ENCODE measurements around the gene ANO8. TPM values are rescaled to one million over a fixed set of nuclear protein-coding genes. Genes with fewer than 3 reads are reported as not detected.

ANO8 gene
- total RNA-seq, 2 donors from 2014 or later, result 7.0 to 16.5 TPM

DNA sequence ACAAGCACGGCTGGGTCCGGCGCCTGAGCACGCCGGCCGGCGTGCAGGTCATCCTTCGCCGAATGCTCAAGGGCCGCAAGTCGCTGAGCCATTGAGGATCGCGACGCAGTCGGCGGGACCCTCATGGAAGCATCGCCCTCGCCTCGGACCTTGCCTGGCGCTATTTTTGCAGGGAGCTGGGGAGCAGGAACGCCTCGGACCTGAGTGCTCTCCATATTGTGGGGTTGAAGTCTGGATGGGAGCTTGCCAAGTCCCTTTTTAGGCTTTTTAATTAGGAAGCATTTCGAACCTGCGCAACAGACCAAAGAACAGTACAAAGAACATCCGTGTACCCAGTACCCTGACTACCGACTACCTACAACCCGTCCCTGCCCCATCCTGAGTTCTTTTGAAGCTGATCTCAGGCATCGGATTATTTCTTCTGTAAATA, 28.4 kb downstream of the ANO8 start:
- H3K4me1 ChIP-seq, result peaks cover 61% of the 10 kb centered on the region
- H3K4me3 ChIP-seq, result peak overlapping the region; percentile 53 to 67
- no peak for TF ChIP-seq POLR2A (IDR thresholded peaks at IDR 0.05)
- TF ChIP-seq, protein P1, sequence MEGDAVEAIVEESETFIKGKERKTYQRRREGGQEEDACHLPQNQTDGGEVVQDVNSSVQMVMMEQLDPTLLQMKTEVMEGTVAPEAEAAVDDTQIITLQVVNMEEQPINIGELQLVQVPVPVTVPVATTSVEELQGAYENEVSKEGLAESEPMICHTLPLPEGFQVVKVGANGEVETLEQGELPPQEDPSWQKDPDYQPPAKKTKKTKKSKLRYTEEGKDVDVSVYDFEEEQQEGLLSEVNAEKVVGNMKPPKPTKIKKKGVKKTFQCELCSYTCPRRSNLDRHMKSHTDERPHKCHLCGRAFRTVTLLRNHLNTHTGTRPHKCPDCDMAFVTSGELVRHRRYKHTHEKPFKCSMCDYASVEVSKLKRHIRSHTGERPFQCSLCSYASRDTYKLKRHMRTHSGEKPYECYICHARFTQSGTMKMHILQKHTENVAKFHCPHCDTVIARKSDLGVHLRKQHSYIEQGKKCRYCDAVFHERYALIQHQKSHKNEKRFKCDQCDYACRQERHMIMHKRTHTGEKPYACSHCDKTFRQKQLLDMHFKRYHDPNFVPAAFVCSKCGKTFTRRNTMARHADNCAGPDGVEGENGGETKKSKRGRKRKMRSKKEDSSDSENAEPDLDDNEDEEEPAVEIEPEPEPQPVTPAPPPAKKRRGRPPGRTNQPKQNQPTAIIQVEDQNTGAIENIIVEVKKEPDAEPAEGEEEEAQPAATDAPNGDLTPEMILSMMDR (IDR thresholded peaks at IDR 0.05), result no peak
- no peaks in the 10 kb centered on the region for H3K9me3 ChIP-seq
- peak overlapping the region; percentile 63 to 95 (median 82) for H3K27ac ChIP-seq
- DNase-seq (no peak), ATAC-seq (no peak)
- intact Hi-C loops (cut with DNase I), result no loop called here
- H3K27me3 ChIP-seq, result no peaks in the 10 kb centered on the region
- H3K36me3 ChIP-seq (replicated peaks in 1 of 2; ENCODE audit: insufficient read depth in 1 of 2, low read depth in 2 of 2), result no peaks in the 10 kb centered on the region
- WGBS, 2 donors, result 6 to 13% methylated on average over 11 to 28 of the region's 28 CpGs

- Histone ChIP-seq H3K4me3 (peak within 1 kb of the TSS; percentile 53 to 67), H3K27me3 (no peaks in the 10 kb centered on the region), H3K4me1 (peaks cover 58% of the 10 kb centered on the region), H3K9me3 (no peaks in the 10 kb centered on the region), H3K27ac (peak within 1 kb of the TSS; percentile 63 to 95 (median 82)), H3K36me3 (replicated peaks in 1 of 2; ENCODE audit: insufficient read depth in 1 of 2, low read depth in 2 of 2) (no peaks in the 10 kb centered on the region)
- intact Hi-C loops (cut with DNase I), result no loop called here
- ATAC-seq (peak; percentile 83), DNase-seq (peak; percentile 98 to 99 (median 99))
- TF ChIP-seq, protein P1 (IDR thresholded peaks at IDR 0.05), result peak; percentile 64 to 98 (median 97)
- TF ChIP-seq POLR2A (IDR thresholded peaks at IDR 0.05), result peak in 2 of 3 donors; percentile 76 to 79
- WGBS, 2 donors, result 0 to 1% methylated on average over 18 to 55 of the region's 55 CpGs
These were observed 29.0 kb downstream of the ANO8 start, which contains the start of gene MRPL34 for GRCh38 chr19:17305517-17306284. MRPL34 (plus strand) TSS chr19:17305872; CDS start chr19:17305893, 21 bp downstream.

DNA sequence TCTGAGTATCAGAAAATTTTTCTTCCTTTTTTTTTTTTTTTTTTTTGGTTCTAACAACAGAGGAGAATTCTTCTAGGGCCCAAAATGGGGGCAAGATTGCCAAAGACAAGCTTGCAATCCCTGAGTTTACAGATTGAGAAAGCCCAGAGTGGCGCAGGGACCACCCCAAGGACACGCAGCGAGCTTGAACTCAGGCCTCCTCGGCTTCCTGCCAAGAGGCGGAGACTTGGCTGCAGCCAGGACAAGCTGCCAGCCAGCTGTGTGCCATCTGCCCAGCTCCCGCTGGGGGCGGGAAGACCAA, 29.5 kb downstream of the ANO8 start:
- WGBS, 2 donors, result 0 to 1% methylated on average over 6 to 7 of the region's 7 CpGs
- H3K4me3 ChIP-seq, result no peak overlapping the region
- intact Hi-C loops (cut with DNase I), result no loop called here
- peaks cover 53% of the 10 kb centered on the region for H3K4me1 ChIP-seq
- no peaks in the 10 kb centered on the region for H3K27me3 ChIP-seq
- no peak for TF ChIP-seq POLR2A (IDR thresholded peaks at IDR 0.05)
- TF ChIP-seq, protein P1 (IDR thresholded peaks at IDR 0.05), result no peak
- no peaks in the 10 kb centered on the region for H3K9me3 ChIP-seq
- no peaks in the 10 kb centered on the region for H3K36me3 ChIP-seq (replicated peaks in 1 of 2; ENCODE audit: insufficient read depth in 1 of 2, low read depth in 2 of 2)
- H3K27ac ChIP-seq, result peak overlapping the region; percentile 42 to 95 (median 82)
- no peak for DNase-seq
- ATAC-seq, result no peak

DNA sequence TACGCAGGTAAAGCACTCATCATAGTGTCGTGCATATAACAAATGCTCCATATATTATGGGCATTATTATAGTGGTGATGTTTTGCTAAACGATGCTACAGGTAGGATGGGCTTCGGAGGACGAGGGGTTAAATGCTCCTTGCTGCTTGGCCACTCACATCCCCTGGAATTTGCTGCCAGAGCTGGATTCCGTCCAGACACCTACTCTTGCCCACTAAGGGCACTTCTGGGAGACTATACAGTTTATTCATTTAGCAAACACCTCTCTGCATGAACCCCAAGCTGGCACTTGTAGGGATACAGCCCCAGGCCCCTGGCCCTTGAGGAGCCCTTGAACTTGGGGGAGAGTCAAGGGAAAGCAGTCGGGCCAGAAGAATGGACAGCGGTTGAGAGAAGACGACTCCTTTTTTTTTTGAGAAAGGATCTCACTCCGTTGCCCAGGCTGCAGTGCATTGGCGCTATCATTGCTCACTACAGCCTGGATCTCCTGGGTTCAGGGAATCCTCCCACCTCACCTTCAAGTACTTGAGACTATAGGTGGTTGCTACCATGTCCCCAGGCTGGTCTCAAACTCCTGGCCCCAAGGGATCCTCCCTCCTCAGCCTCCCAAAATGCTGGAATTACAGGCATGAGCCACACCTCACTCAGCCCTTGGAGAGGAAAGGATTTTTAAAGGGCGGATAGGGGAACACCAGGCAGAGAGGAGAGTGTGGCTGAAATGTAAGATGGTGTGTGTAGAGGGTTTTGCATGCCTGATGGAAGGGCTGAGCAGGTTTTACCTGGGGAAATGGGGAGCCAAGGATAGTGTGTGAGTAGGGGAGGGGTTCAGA, 30.1 kb downstream of the ANO8 start:
- Histone ChIP-seq H3K36me3 (replicated peaks in 1 of 2; ENCODE audit: insufficient read depth in 1 of 2, low read depth in 2 of 2) (no peaks in the 10 kb centered on the region), H3K27me3 (no peaks in the 10 kb centered on the region), H3K4me1 (peaks cover 48% of the 10 kb centered on the region), H3K27ac (peak overlapping the region; percentile 42 to 95 (median 82)), H3K4me3 (no peak overlapping the region), H3K9me3 (no peaks in the 10 kb centered on the region)
- 61% methylated on average over 11 to 12 of the region's 12 CpGs for WGBS, 2 donors
- DNase-seq, result peak in 1 of 4 donors; percentile 21
- TF ChIP-seq, protein P1 (IDR thresholded peaks at IDR 0.05), result no peak
- TF ChIP-seq POLR2A (IDR thresholded peaks at IDR 0.05), result no peak
- no peak for ATAC-seq
- intact Hi-C loops (cut with DNase I), result no loop called here

All from body of pancreas (tissue), 4 donors.